Hematopoietic multipotent progenitor cell (in vitro differentiated cells): ENCODE data around the gene L3MBTL1. TPM values are rescaled to one million over a fixed set of nuclear protein-coding genes. Genes with fewer than 3 reads are reported as not detected.

Experiments used
- DNase-seq, 3 donors: peaks; one replicate each; pipeline ENCODE4 v3.0.0-alpha.2; 2011 to 2015; ENCODE audit warnings: low read depth in 2 of 3, low spot score in 2 of 3
- total RNA-seq: library from RNA; depleted of rRNA; stranded (reverse); fragments of >200 nt; gene quantifications from one replicate; pipeline ENCODE4 v1.2.3, GENCODE V29; 2012

L3MBTL1 gene
- total RNA-seq, result 20.7 TPM

DNA sequence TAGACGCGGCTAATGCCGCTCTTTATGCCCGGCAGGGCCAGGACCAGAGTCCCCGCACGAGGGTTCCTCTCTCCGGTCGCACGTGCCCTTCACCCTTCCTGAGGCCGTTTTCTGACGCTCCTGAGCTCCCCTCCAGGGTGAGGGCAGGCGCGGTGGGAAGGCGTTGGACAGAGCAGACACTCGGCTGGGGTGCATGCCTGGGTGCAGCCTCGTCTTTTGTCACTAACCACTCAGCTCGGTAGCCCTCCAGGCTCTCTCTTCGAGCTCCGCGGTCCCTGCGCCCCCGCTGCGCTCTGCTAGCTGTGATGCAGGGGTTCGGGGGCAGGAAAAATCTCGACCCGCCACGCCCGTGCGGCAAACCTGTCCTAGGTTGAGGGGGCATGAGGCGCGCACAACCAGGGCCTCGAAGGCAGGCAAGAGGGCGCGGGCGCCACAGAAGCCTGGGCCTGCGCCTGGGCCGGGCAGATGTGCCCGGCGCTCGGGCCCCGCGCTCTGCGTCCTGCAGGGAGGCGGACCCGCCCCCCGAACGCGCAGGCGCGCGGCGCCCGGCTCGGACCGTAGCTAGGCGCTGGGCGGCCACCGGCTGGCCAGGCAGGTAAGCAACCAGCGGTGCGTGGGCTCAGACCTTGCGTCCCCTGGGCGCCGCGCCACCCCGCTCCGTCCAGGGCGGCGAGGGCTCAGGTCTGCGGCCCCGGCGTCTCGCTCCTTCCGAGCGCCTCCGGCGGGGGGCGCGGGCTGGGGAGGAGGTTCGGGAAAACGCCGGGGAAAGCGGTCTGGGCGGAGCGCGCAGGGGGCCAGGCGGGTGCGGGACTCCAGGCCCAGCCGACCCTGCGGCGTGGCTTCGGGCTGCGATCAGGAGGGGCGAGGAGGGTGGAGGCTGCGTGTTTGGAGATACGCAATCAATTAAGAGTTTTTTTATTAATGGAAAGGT, at the start of gene L3MBTL1:
TSS of gene L3MBTL1 (plus strand) at position 548 of the 931 bp plus-strand sequence. CDS start 5,807 bp downstream, outside the sequence.
- peak in 2 of 3 donors; percentile 17 to 27 for DNase-seq

GRCh38 chr20:43458422-43458924, 49.0 kb upstream of the L3MBTL1 start:
- DNase-seq, result peak in 2 of 3 donors; percentile 54 to 69

- DNase-seq, result no peak
Observed at GRCh38 chr20:43459022-43459942, 48.2 kb upstream of the L3MBTL1 start.

- no peak for DNase-seq
Observed at GRCh38 chr20:43460172-43460829, 47.2 kb upstream of the L3MBTL1 start.

DNA sequence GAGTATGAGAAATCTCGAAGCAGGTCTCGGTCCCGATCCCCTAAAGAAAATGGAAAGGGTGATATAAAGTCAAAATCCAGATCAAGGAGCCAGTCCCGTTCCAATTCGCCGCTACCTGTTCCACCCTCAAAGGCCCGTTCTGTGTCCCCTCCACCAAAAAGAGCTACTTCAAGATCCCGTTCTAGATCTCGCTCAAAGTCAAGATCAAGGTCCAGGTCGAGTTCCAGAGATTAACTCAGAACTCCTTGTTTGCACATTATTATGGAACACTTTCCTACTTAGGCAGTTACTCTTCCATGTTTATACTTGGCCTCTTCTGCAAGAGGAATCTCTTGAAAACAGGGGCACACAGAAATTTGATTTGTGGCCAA, 46.7 kb upstream of the L3MBTL1 start:
- no peak for DNase-seq

GRCh38 chr20:43461894-43462659, 45.4 kb upstream of the L3MBTL1 start:
- DNase-seq, result no peak

DNA sequence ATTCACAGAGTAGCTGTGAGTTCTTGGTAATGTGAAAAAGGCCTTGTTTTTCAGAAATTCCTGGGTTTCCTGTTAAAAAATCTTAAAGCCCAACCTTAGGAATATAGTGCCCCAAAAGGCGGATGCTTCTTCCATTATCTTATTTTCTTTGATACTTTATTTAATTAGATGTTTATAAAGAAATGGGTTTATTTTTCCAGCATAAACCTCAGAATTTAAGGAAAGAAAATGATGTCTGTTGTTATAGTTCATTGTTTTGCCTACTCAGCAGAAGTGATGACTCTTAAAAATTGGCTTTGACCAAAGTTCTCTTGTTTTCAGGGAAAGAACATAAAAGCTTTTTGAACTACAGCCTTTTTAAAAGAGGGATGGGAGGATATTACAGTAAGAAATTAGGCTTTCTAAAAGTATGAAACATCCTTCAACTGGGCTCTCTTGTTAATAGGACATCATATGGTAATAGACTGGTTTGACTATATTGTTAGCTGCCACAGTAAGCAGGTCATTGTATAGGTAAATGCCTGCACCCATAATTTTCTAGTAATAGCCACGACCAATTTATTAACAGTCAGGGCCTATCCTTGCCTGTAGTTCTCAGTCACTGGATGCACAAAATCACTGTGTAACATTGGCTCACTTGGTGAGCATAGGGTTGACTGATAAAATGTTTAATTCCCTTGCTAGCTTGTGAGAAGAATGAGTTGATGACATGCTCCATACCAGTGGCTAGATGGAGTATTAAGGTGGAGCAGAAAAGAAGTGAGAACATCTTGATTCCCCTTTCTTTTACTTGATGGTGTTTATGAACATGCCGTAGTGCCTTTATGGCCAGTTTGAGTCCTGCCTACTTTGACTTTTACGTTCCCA, 44.6 kb upstream of the L3MBTL1 start:
- no peak for DNase-seq

GRCh38 chr20:43463527-43464218, 43.8 kb upstream of the L3MBTL1 start:
- no peak for DNase-seq

- DNase-seq, result no peak
Observed at GRCh38 chr20:43464219-43464790, 43.2 kb upstream of the L3MBTL1 start.

DNA sequence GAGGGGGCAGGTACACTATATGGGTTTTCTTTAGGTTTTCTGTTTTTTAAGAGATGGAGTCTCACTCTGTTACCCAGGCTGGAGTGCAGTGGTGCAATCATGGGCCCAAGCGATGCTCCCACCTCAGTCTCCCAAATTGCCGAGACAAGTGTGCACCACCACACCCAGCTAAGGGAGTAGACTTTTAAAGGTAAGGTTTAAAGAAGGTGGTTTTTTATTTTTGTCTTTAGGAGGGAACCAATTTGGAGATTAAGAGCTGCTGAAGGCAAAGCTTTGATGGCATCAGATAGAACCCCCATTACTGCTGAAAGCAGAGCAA, 41.9 kb upstream of the L3MBTL1 start:
- DNase-seq, result no peak

GRCh38 chr20:43467589-43467988, 39.9 kb upstream of the L3MBTL1 start:
- DNase-seq, result no peak

GRCh38 chr20:43472671-43473380, 34.7 kb upstream of the L3MBTL1 start:
- DNase-seq, result peak in 2 of 3 donors; percentile 48 to 79

DNA sequence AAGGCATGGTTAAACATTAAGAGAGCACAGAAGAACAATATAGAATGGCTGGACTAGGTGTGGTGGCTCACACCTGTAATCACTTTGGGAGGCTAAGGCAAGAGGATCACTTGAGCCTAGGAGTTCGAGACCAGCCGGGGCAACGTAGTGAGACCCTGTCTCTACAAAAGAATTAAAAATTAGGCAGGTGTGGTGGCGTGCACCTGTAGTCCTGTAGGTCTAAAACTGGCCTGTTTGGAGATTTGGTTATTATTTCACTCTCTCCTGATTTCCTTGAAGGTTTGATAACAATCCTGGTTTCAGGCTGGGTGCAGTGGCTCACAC, 34.2 kb upstream of the L3MBTL1 start:
- no peak for DNase-seq

DNA sequence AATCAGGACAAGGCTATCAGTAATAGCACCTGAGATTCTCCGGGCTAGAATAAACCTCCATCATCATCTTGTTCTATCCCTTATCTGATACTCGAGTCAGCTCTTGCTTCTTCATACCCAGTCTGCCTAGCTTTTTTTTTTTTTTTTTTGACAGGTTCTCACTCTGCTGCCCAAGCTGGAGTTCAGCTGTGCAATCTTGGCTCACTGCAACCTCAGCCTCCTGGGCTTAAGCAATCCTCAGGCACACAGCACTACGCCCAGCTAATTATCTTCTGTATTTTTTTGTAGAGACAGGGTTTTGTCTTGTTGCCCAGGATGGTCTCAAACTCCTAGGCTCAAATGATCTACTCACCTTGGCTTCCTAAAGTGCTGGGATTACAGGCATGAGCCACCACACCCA, 30.3 kb upstream of the L3MBTL1 start:
- DNase-seq, result no peak

GRCh38 chr20:43477619-43478018, 29.9 kb upstream of the L3MBTL1 start:
- DNase-seq, result no peak

DNA sequence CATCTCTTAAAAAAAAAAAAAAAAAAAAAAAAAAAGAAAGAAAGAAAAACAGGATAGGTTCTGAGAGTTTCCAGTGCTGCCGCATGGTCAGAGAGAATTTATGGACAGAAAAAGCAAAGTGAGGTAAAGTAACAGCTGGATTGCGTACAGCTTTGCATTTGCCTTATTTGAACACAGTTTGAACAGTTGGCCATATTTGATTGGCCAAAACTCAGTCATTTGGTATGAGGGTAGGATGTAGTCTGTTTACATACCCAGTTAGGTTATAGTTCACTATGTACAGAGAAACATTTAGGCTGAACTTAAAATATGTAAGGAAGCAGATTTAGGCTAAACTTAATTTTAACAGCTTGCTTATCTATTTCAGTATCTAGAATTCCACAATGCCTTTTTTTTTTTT, 17.5 kb upstream of the L3MBTL1 start:
- DNase-seq, result no peak

GRCh38 chr20:43492101-43492500, 15.4 kb upstream of the L3MBTL1 start:
- no peak for DNase-seq

- no peak for DNase-seq
Observed at GRCh38 chr20:43495388-43495787, 12.1 kb upstream of the L3MBTL1 start.
